H1 (cell line): ENCODE measurements around the gene GPRASP3. TPM values are rescaled to one million over a fixed set of nuclear protein-coding genes. Genes with fewer than 3 reads are reported as not detected.

ENCODE experiments used
- CTCF ChIA-PET: fragments of 300-600 bp; sonication (Branson Sonifier 250); formaldehyde crosslinking; loops from one replicate; lab custom pipeline; 2021; ENCODE audit not compliant: partially characterized antibody; lab: Charles Lee
- POLR2A ChIA-PET: fragments of 300-600 bp; sonication (Branson Sonifier 250); formaldehyde crosslinking; loops from one replicate; lab custom pipeline; 2021; ENCODE audit warnings: inconsistent platforms; ENCODE audit not compliant: partially characterized antibody; lab: Charles Lee
- DNase-seq, 2 experiments: peaks; one replicate each; pipeline versions ENCODE4 v3.0.0 to v3.0.0-alpha.2; 2010 to 2022; ENCODE audit warnings: low spot score in 2 of 2, low read depth in 1 of 2, mixed read lengths in 1 of 2
- FAIRE-seq: peaks from 2 replicates; lab custom pipeline; 2011; peaks lifted over from hg19 to GRCh38; lab: Jason Lieb, UNC
- H2AFZ ChIP-seq: 2 replicates; pipeline ENCODE4 v1.8.1; 2012; ENCODE audit warnings: low read length, inconsistent platforms
- H2AK5ac ChIP-seq: 2 replicates; pipeline ENCODE4 v1.6.1; 2013; ENCODE audit warnings: low read depth, low read length
- H2BK120ac ChIP-seq: replicated peaks from 2 replicates; pipeline ENCODE3; 2013; ENCODE audit warnings: low read depth, low read length, inconsistent platforms
- H2BK12ac ChIP-seq: 2 replicates; pipeline ENCODE4 v1.6.1; 2013; ENCODE audit warnings: low read depth, low read length
- H2BK15ac ChIP-seq: 2 replicates; pipeline ENCODE4 v1.6.1; 2013; ENCODE audit warnings: low read length
- H2BK20ac ChIP-seq: 2 replicates; pipeline ENCODE4 v1.6.1; 2013; ENCODE audit warnings: low read length
- H2BK5ac ChIP-seq: 2 replicates; pipeline ENCODE4 v1.6.1; 2013; ENCODE audit warnings: low read depth, low read length
- H3K14ac ChIP-seq: 2 replicates; pipeline ENCODE4 v1.6.1; 2013; ENCODE audit warnings: inconsistent platforms; ENCODE audit not compliant: insufficient read length
- H3K18ac ChIP-seq: 2 replicates; pipeline ENCODE4 v1.6.1; 2013; ENCODE audit warnings: low read length; ENCODE audit errors: extremely low read depth
- H3K23ac ChIP-seq: 2 replicates; pipeline ENCODE4 v1.6.1; 2013; ENCODE audit warnings: inconsistent platforms; ENCODE audit not compliant: insufficient read length
- H3K23me2 ChIP-seq: 2 replicates; pipeline ENCODE4 v1.6.1; 2013; ENCODE audit warnings: low read depth, low read length
- H3K27ac ChIP-seq: 2 replicates; pipeline ENCODE4 v1.6.1; 2011; ENCODE audit warnings: low read depth, low read length, inconsistent platforms
- H3K27me3 ChIP-seq, 4 experiments: replicated peaks in 1 of 4; 1 replicate in 1 of 4; 2 replicates in 3 of 4; pipeline versions ENCODE4 v1.6.1 to v1.8.1; 2011 to 2013; ENCODE audit warnings: low read length in 3 of 4, mild to moderate bottlenecking in 3 of 4, inconsistent platforms in 2 of 4, mixed read lengths in 2 of 4, moderate library complexity in 1 of 4; ENCODE audit not compliant: control insufficient read depth in 3 of 4, insufficient read depth in 3 of 4; ENCODE audit errors: extremely low read depth in 1 of 4
- H3K36me3 ChIP-seq, 4 experiments: 2 replicates each; pipeline versions ENCODE4 v1.6.1 to v1.8.1; 2011 to 2013; ENCODE audit warnings: mild to moderate bottlenecking in 4 of 4, low read length in 3 of 4, moderate library complexity in 2 of 4, control low read depth in 1 of 4, inconsistent platforms in 1 of 4; ENCODE audit not compliant: insufficient read depth in 4 of 4, control insufficient read depth in 2 of 4
- H3K4ac ChIP-seq: replicated peaks from 2 replicates; pipeline ENCODE3; 2013; ENCODE audit warnings: low read length, low read depth, mixed read lengths, inconsistent platforms; ENCODE audit not compliant: insufficient read length
- H3K4me1 ChIP-seq, 4 experiments: replicated peaks in 1 of 4; 1 replicate in 1 of 4; 2 replicates in 3 of 4; pipeline versions ENCODE4 v1.6.1 to v1.8.1; 2011 to 2013; ENCODE audit warnings: low read length in 3 of 4, inconsistent platforms in 2 of 4, mixed read lengths in 1 of 4; ENCODE audit not compliant: insufficient read depth in 4 of 4, control insufficient read depth in 3 of 4
- H3K4me2 ChIP-seq, 2 experiments: 2 replicates each; pipeline versions ENCODE4 v1.6.1 to v1.8.1; 2011 to 2013; ENCODE audit warnings: low read depth in 2 of 2, low read length in 2 of 2, control low read depth in 1 of 2, inconsistent platforms in 1 of 2, mild to moderate bottlenecking in 1 of 2; ENCODE audit not compliant: insufficient read depth in 1 of 2
- H3K4me3 ChIP-seq, 4 experiments: fragments of 200-600, 300-600 bp in 1 of 4; sonication (generic), shearing (Covaris generic), sonication (Bioruptor Twin) in 1 of 4; 2 replicates each; pipeline versions ENCODE4 v1.5.1 to v1.8.1; 2011 to 2016; ENCODE audit warnings: low read length in 4 of 4, low read depth in 3 of 4, control low read depth in 2 of 4, inconsistent platforms in 2 of 4, mild to moderate bottlenecking in 2 of 4, mixed read lengths in 1 of 4, moderate library complexity in 1 of 4; ENCODE audit not compliant: insufficient read depth in 2 of 4; ENCODE audit errors: extremely low read depth in 1 of 4
- H3K56ac ChIP-seq: replicated peaks from 2 replicates; pipeline ENCODE3; 2013; ENCODE audit warnings: low read depth, mild to moderate bottlenecking, mixed read lengths, low read length, inconsistent platforms; ENCODE audit not compliant: insufficient read length
- H3K79me1 ChIP-seq: 2 replicates; pipeline ENCODE4 v1.6.1; 2013; ENCODE audit warnings: low read depth, low read length, control low read depth
- H3K79me2 ChIP-seq, 2 experiments: 2 replicates each; pipeline versions ENCODE4 v1.6.1 to v1.8.1; 2012 to 2013; ENCODE audit warnings: low read length in 2 of 2, mild to moderate bottlenecking in 2 of 2, inconsistent platforms in 1 of 2; ENCODE audit not compliant: insufficient read depth in 2 of 2, control insufficient read depth in 1 of 2
- H3K9ac ChIP-seq, 4 experiments: replicated peaks in 1 of 4; 1 replicate in 1 of 4; 2 replicates in 3 of 4; pipeline versions ENCODE4 v1.6.1 to v1.8.1; 2011 to 2013; ENCODE audit warnings: low read depth in 3 of 4, low read length in 3 of 4, control low read depth in 2 of 4, mild to moderate bottlenecking in 2 of 4, moderate library complexity in 2 of 4, inconsistent platforms in 1 of 4; ENCODE audit errors: extremely low read depth in 1 of 4
- H3K9me3 ChIP-seq, 2 experiments: 2 replicates each; pipeline versions ENCODE4 v1.6.1 to v1.8.1; 2012 to 2013; ENCODE audit warnings: mild to moderate bottlenecking in 2 of 2, moderate library complexity in 2 of 2, control low read depth in 1 of 2, inconsistent platforms in 1 of 2, low read depth in 1 of 2, low read length in 1 of 2, mixed read lengths in 1 of 2; ENCODE audit not compliant: insufficient read depth in 2 of 2
- H4K20me1 ChIP-seq, 2 experiments: replicated peaks in 1 of 2; 2 replicates each; pipeline versions ENCODE3 to v1.8.1; 2011 to 2013; ENCODE audit warnings: inconsistent platforms in 2 of 2, low read length in 2 of 2, mild to moderate bottlenecking in 1 of 2; ENCODE audit not compliant: insufficient read depth in 2 of 2, control insufficient read depth in 1 of 2
- H4K5ac ChIP-seq: 2 replicates; pipeline ENCODE4 v1.6.1; 2013; ENCODE audit warnings: low read length, low read depth, mixed read lengths, inconsistent platforms; ENCODE audit not compliant: insufficient read length
- H4K8ac ChIP-seq: 2 replicates; pipeline ENCODE4 v1.8.0; 2013; ENCODE audit warnings: mild to moderate bottlenecking, moderate library complexity, low read length, inconsistent platforms; ENCODE audit not compliant: insufficient read depth; ENCODE audit errors: extremely low read depth
- H4K91ac ChIP-seq: replicated peaks from 2 replicates; pipeline ENCODE3; 2013; ENCODE audit warnings: low read length, mixed read lengths, inconsistent platforms; ENCODE audit not compliant: insufficient read length
- E2F6 ChIP-seq: IDR thresholded peaks from 2 replicates; pipeline ENCODE4 v1.6.1; 2012; ENCODE audit warnings: inconsistent platforms
- NRF1 ChIP-seq: IDR thresholded peaks from 2 replicates; pipeline ENCODE4 v1.6.1; 2011; ENCODE audit warnings: mild to moderate bottlenecking, low read depth, low read length, improper control_type of control experiment
- RAD21 ChIP-seq, 2 experiments: IDR thresholded peaks in 1 of 2; conservative IDR thresholded peaks in 1 of 2; 2 replicates each; pipeline ENCODE4 v1.6.1; 2011; ENCODE audit warnings: low read depth in 2 of 2, low read length in 2 of 2, improper control_type of control experiment in 1 of 2, inconsistent platforms in 1 of 2, mild to moderate bottlenecking in 1 of 2, moderate library complexity in 1 of 2
- RFX5 ChIP-seq: IDR thresholded peaks from 2 replicates; pipeline ENCODE4 v1.6.1; 2011; ENCODE audit warnings: low read depth, low read length, improper control_type of control experiment, borderline replicate concordance
- RNF2 ChIP-seq: fragments of 200-900, 300-1000 bp; sonication (generic); IDR thresholded peaks from 2 replicates; pipeline ENCODE4 v1.7.1; 2016; ENCODE audit warnings: borderline replicate concordance, low read depth, mild to moderate bottlenecking, antibody characterized with exemption, low read length; ENCODE audit not compliant: poor library complexity, severe bottlenecking; ENCODE audit errors: missing control alignments
- SAP30 ChIP-seq: fragments of 300-600 bp; sonication (generic); IDR thresholded peaks from 2 replicates; pipeline ENCODE4 v1.7.1; 2012; ENCODE audit warnings: low read length, moderate library complexity, mild to moderate bottlenecking, inconsistent platforms; ENCODE audit not compliant: insufficient read depth, insufficient replicate concordance
- SIN3A ChIP-seq, 2 experiments: IDR thresholded peaks in 1 of 2; conservative IDR thresholded peaks in 1 of 2; 2 replicates each; pipeline ENCODE4 v1.6.1; 2011 to 2012; ENCODE audit warnings: low read length in 2 of 2, improper control_type of control experiment in 1 of 2, low read depth in 1 of 2, mild to moderate bottlenecking in 1 of 2
- SP1 ChIP-seq: IDR thresholded peaks from 2 replicates; pipeline ENCODE4 v1.6.1; 2011; ENCODE audit warnings: low read depth, low read length
- SUZ12 ChIP-seq: fragments of 200-600 bp; sonication (generic); IDR thresholded peaks from 2 replicates; pipeline ENCODE4 v1.6.1; 2012; ENCODE audit warnings: mild to moderate bottlenecking, inconsistent platforms, low read length, moderate library complexity, mixed read lengths
- polyA plus RNA-seq, 7 experiments: library from polyadenylated mRNA; depleted of rRNA in 3 of 7; stranded (reverse) in 5 of 7; unstranded in 2 of 7; fragments of >200 nt in 5 of 7; fragments of 200-250 nt in 2 of 7; gene quantifications; 1 replicate in 5 of 7; 2 replicates in 1 of 7; 4 replicates in 1 of 7; pipeline versions ENCODE4 v1.2.1 to v1.2.3, GENCODE V29; 2011 to 2013; ENCODE audit warnings: missing spikeins in 2 of 7, mixed read lengths in 2 of 7
- total RNA-seq: library from RNA; stranded (reverse); fragmentation: NEBNext Ultra II Directional; extraction: Animal tissue kit (Norgen Biotek cat#: 25700); gene quantifications from 2 replicates; pipeline ENCODE4 v1.2.1, GENCODE V29; 2021
- TF ChIP-seq, protein P1 (sequence below): IDR thresholded peaks from 2 replicates; pipeline ENCODE4 v1.6.1; 2011; ENCODE audit warnings: low read length, improper control_type of control experiment

Gene GPRASP3
- total and polyA plus RNA-seq, 2 of the 8 experiments (the other 6 are each of a cell fraction or from before 2014, with no cell fraction given): 7.0 to 19.8 TPM

- peaks cover 3 to 6% of the 10 kb centered on the region in 2 experiments; a peak in 2 of 4 replicates for H3K9me3 ChIP-seq
- no peak overlapping the region for H2BK12ac ChIP-seq
- no peaks in the 10 kb centered on the region for H3K23me2 ChIP-seq
- H3K18ac ChIP-seq: no peak overlapping the region
- H4K91ac ChIP-seq: no peak overlapping the region
- H3K56ac ChIP-seq: no peak overlapping the region
- no peak overlapping the region for H2AFZ ChIP-seq
- H3K27me3 ChIP-seq: no peaks in the 10 kb centered on the region
- H2BK15ac ChIP-seq: no peak overlapping the region
- no peaks in the 10 kb centered on the region for H3K79me1 ChIP-seq
- H3K4me2 ChIP-seq: no peak overlapping the region
- no peaks in the 10 kb centered on the region for H3K79me2 ChIP-seq
- no peak overlapping the region for H3K4me3 ChIP-seq
- no peak overlapping the region for H3K4ac ChIP-seq
- ChIA-PET CTCF (no interaction called here), POLR2A (no interaction called here)
- H3K4me1 ChIP-seq: no peaks in the 10 kb centered on the region
- no peak overlapping the region for H2BK5ac ChIP-seq
- no peak overlapping the region for H2BK120ac ChIP-seq
- no peak overlapping the region for H3K9ac ChIP-seq
- no peak overlapping the region for H3K23ac ChIP-seq
- no peak overlapping the region for H4K8ac ChIP-seq
- H2AK5ac ChIP-seq: no peak overlapping the region
- H4K20me1 ChIP-seq: no peaks in the 10 kb centered on the region
- H3K27ac ChIP-seq: no peak overlapping the region
- no peak overlapping the region for H2BK20ac ChIP-seq
- no peak overlapping the region for H3K14ac ChIP-seq
- no peak for FAIRE-seq
- DNase-seq: no peak
- H3K36me3 ChIP-seq: no peaks in the 10 kb centered on the region
- no peak overlapping the region for H4K5ac ChIP-seq
- TF ChIP-seq RNF2 (no peak), SIN3A (conservative IDR thresholded peaks at IDR 0.05 in 1 of 2, IDR thresholded peaks at IDR 0.05 in 1 of 2; ENCODE audit: low read depth in 1 of 2, low read length in 2 of 2) (no peak), SAP30 (no peak), E2F6 (no peak), RAD21 (IDR thresholded peaks at IDR 0.05 in 1 of 2, conservative IDR thresholded peaks at IDR 0.05 in 1 of 2; ENCODE audit: low read depth in 2 of 2, low read length in 2 of 2) (no peak), RFX5 (no peak), NRF1 (no peak), SP1 (no peak), SUZ12 (no peak)
- TF ChIP-seq, protein P1, sequence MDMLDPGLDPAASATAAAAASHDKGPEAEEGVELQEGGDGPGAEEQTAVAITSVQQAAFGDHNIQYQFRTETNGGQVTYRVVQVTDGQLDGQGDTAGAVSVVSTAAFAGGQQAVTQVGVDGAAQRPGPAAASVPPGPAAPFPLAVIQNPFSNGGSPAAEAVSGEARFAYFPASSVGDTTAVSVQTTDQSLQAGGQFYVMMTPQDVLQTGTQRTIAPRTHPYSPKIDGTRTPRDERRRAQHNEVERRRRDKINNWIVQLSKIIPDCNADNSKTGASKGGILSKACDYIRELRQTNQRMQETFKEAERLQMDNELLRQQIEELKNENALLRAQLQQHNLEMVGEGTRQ: no peak
Observed at GRCh38 chrX:102696306-102696705, 24.2 kb upstream of the GPRASP3 start.
